NCI-H2081 (cell line): ENCODE measurements around the gene CFAP97D2.
A peak's percentile ranks its signal among the peaks of the same experiment; 100 is the strongest.

Experiments
- DNase-seq, 2 experiments: peaks; one replicate each; lab custom pipeline; 2025; lab: John Stamatoyannopoulos, UW

Gene CFAP97D2

GRCh38 chr13:114199954-114200353, 20.9 kb downstream of the CFAP97D2 start:
- no peak for DNase-seq

GRCh38 chr13:114200399-114200911, 21.4 kb downstream of the CFAP97D2 start:
- no peak for DNase-seq

GRCh38 chr13:114202581-114202980, 23.5 kb downstream of the CFAP97D2 start:
- DNase-seq = no peak

GRCh38 chr13:114203536-114203935, 24.5 kb downstream of the CFAP97D2 start:
- no peak for DNase-seq

- no peak for DNase-seq
These were observed 25.8 kb downstream of the CFAP97D2 start for GRCh38 chr13:114204894-114205293.

GRCh38 chr13:114208134-114208533, 29.1 kb downstream of the CFAP97D2 start:
- no peak for DNase-seq

- DNase-seq = no peak
These were observed 32.5 kb downstream of the CFAP97D2 start for GRCh38 chr13:114211446-114212157.

- DNase-seq = no peak
These were observed 33.1 kb downstream of the CFAP97D2 start for GRCh38 chr13:114212158-114212495.

GRCh38 chr13:114213980-114214379, 34.9 kb downstream of the CFAP97D2 start:
- no peak for DNase-seq

GRCh38 chr13:114219392-114219791, 40.3 kb downstream of the CFAP97D2 start:
- no peak for DNase-seq

- no peak for DNase-seq
These were observed 43.5 kb downstream of the CFAP97D2 start for GRCh38 chr13:114222461-114222968.

GRCh38 chr13:114224201-114224600, 45.1 kb downstream of the CFAP97D2 start:
- no peak for DNase-seq

GRCh38 chr13:114225610-114226009, 46.6 kb downstream of the CFAP97D2 start:
- no peak for DNase-seq

- no peak for DNase-seq
These were observed 47.0 kb downstream of the CFAP97D2 start for GRCh38 chr13:114226088-114226487.

GRCh38 chr13:114226699-114227323, 47.8 kb downstream of the CFAP97D2 start:
- DNase-seq = peak; percentile 74 to 77

- no peak for DNase-seq
These were observed 48.5 kb downstream of the CFAP97D2 start for GRCh38 chr13:114227528-114227927.

- DNase-seq = no peak
These were observed 49.1 kb downstream of the CFAP97D2 start for GRCh38 chr13:114228176-114228575.

- DNase-seq = no peak
These were observed 50.4 kb downstream of the CFAP97D2 start for GRCh38 chr13:114229506-114229905.

GRCh38 chr13:114230117-114230516, 51.1 kb downstream of the CFAP97D2 start:
- no peak for DNase-seq

- no peak for DNase-seq
These were observed 51.5 kb downstream of the CFAP97D2 start for GRCh38 chr13:114230575-114230974.

- no peak for DNase-seq
These were observed 52.8 kb downstream of the CFAP97D2 start for GRCh38 chr13:114231886-114232285.

GRCh38 chr13:114234266-114234644, 55.2 kb downstream of the CFAP97D2 start:
- DNase-seq = no peak

- peak; percentile 93 to 95 for DNase-seq
These were observed 55.8 kb downstream of the CFAP97D2 start, which contains the start of gene CDC16 for GRCh38 chr13:114234645-114235421. Gene CDC16 (plus strand): TSS chr13:114234897. CDS start chr13:114235085, 188 bp downstream.
